Activated naive CD4-positive, alpha-beta T cell treated with Interleukin-2 at 50 U/mL for 16 hours (primary cell): ENCODE measurements around the gene CPO.

Source experiments
- DNase-seq: peaks from one replicate; pipeline ENCODE4 v3.0.0-alpha.2; 2020

CPO gene

GRCh38 chr2:206974551-206974950 is 35.2 kb downstream of the CPO start:
- DNase-seq: no peak

GRCh38 chr2:206978746-206979145 is 39.4 kb downstream of the CPO start:
- no peak for DNase-seq

- DNase-seq: no peak
These were observed 40.0 kb downstream of the CPO start for GRCh38 chr2:206979365-206979764.

- no peak for DNase-seq
These were observed 40.6 kb downstream of the CPO start for GRCh38 chr2:206979922-206980321.

- no peak for DNase-seq
These were observed 41.1 kb downstream of the CPO start for GRCh38 chr2:206980413-206980812.

- no peak for DNase-seq
These were observed 41.9 kb downstream of the CPO start for GRCh38 chr2:206981086-206981674.

- DNase-seq: peak; percentile 43
These were observed 42.5 kb downstream of the CPO start for GRCh38 chr2:206981739-206982340.

- DNase-seq: no peak
These were observed 43.1 kb downstream of the CPO start for GRCh38 chr2:206982360-206982955.

- DNase-seq: no peak
These were observed 44.0 kb downstream of the CPO start for GRCh38 chr2:206983161-206983859.

- DNase-seq: no peak
These were observed 44.9 kb downstream of the CPO start for GRCh38 chr2:206984206-206984605.

- DNase-seq: no peak
These were observed 47.6 kb downstream of the CPO start for GRCh38 chr2:206986943-206987342.

- DNase-seq: no peak
These were observed 48.5 kb downstream of the CPO start for GRCh38 chr2:206987810-206988209.

- DNase-seq: no peak
These were observed 49.6 kb downstream of the CPO start for GRCh38 chr2:206988884-206989283.

GRCh38 chr2:206989311-206989710 is 50.0 kb downstream of the CPO start:
- DNase-seq: peak; percentile 3

GRCh38 chr2:206990360-206990759 is 51.0 kb downstream of the CPO start:
- no peak for DNase-seq

GRCh38 chr2:206991070-206991469 is 51.8 kb downstream of the CPO start:
- no peak for DNase-seq

- no peak for DNase-seq
These were observed 54.1 kb downstream of the CPO start for GRCh38 chr2:206993396-206993911.

- DNase-seq: no peak
These were observed 54.6 kb downstream of the CPO start for GRCh38 chr2:206993964-206994363.

GRCh38 chr2:206996556-206997065 is 57.3 kb downstream of the CPO start:
- no peak for DNase-seq

- DNase-seq: no peak
These were observed 69.0 kb downstream of the CPO start for GRCh38 chr2:207008105-207008990.

GRCh38 chr2:207012461-207012860 is 73.1 kb downstream of the CPO start:
- DNase-seq: no peak

GRCh38 chr2:207014424-207014823 is 75.1 kb downstream of the CPO start:
- DNase-seq: no peak

- no peak for DNase-seq
These were observed 76.6 kb downstream of the CPO start for GRCh38 chr2:207015901-207016300.
